ENCODE results near the gene CD58.

Gene CD58

DNA sequence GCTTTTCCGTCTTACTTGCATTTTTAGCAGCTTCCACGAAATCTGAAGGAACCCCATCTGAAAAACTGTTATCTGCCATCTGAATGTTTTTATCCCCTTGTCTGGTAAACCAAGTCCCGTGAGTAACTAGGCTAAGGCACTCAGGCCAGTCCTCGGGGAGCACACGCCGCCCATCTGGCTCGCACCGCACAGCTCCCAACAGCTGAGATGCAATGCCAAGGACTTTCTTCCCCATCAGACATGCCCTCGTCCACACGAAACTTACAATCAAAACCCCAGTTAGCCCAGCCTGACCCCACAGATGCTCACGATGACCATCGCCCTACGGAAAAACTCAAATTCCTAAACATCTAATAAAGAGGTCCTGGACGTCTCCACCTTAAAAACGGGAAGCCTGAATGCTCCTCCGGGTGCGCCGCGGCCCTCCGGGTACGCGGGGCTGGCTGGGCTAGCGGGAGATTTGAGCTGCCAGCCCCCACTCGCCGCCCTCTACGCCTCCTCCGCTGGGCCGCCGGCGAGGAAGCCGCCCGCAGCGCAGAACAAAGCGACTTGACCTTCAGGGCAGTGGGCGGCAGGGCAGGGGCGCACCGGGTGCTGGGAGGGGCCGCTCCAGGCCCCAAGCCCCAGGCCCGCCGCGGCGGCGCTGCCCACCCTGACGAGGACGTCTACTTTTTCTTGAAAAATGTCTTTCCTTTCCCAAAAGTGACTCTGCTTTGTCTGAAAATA is 36.6 kb downstream of the CD58 start:
- Histone ChIP-seq H3F3A (ENCODE audit: insufficient read depth) (no peaks in the 10 kb centered on the region), H2AFZ (ENCODE audit: low read depth, low read length, severe bottlenecking) (no peak overlapping the region), H3K9ac (ENCODE audit: low read length) (no peak overlapping the region), H3K4me2 (ENCODE audit: low read depth, low read length, poor library complexity, severe bottlenecking) (no peak overlapping the region), H3K9me2 (replicated peaks; ENCODE audit: insufficient read depth, low read length) (no peaks in the 10 kb centered on the region), H3K79me2 (ENCODE audit: insufficient read depth, low read length) (no peaks in the 10 kb centered on the region), H4K20me1 (ENCODE audit: low read depth, low read length) (no peaks in the 10 kb centered on the region), H3K4me3 (ENCODE audit: insufficient read depth, low read length, poor library complexity, severe bottlenecking) (no peak overlapping the region), H3K9me3 (ENCODE audit: insufficient read depth, low read length) (no peaks in the 10 kb centered on the region), H3K27me3 (ENCODE audit: low read length) (no peaks in the 10 kb centered on the region), H3K27ac (ENCODE audit: low read depth, low read length) (no peak overlapping the region), H3K36me3 (ENCODE audit: low read length) (no peaks in the 10 kb centered on the region)
- no peak for TF ChIP-seq EZH2phosphoT487 (conservative IDR thresholded peaks at IDR 0.05; ENCODE audit: low read length)
- TF ChIP-seq, protein P1, sequence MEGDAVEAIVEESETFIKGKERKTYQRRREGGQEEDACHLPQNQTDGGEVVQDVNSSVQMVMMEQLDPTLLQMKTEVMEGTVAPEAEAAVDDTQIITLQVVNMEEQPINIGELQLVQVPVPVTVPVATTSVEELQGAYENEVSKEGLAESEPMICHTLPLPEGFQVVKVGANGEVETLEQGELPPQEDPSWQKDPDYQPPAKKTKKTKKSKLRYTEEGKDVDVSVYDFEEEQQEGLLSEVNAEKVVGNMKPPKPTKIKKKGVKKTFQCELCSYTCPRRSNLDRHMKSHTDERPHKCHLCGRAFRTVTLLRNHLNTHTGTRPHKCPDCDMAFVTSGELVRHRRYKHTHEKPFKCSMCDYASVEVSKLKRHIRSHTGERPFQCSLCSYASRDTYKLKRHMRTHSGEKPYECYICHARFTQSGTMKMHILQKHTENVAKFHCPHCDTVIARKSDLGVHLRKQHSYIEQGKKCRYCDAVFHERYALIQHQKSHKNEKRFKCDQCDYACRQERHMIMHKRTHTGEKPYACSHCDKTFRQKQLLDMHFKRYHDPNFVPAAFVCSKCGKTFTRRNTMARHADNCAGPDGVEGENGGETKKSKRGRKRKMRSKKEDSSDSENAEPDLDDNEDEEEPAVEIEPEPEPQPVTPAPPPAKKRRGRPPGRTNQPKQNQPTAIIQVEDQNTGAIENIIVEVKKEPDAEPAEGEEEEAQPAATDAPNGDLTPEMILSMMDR (IDR thresholded peaks at IDR 0.05; ENCODE audit: insufficient read depth, low read length, poor library complexity, severe bottlenecking): no peak

DNA sequence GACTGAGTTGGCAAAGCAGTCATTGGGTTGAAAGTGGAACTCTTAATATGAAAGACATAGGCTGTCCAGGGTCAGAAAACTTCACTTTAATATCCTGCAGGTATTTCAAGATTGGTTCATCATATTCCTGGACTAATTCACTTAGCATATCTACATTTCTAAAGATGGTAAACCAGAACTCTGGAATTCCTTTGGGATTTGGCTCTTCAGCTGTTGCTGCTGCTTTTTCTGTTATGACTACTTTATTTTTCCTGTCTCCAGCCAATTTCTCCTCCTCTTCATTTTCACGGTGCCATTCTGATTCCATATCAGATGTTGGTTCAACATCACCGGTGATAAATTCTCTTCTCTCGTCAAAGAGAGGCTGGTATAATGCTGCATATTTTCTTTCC is 37.4 kb downstream of the CD58 start:
- H3K36me3 ChIP-seq (ENCODE audit: low read length): no peaks in the 10 kb centered on the region
- no peak for TF ChIP-seq EZH2phosphoT487 (conservative IDR thresholded peaks at IDR 0.05; ENCODE audit: low read length)
- TF ChIP-seq, protein P1 (IDR thresholded peaks at IDR 0.05; ENCODE audit: insufficient read depth, low read length, poor library complexity, severe bottlenecking): no peak
- no peak overlapping the region for H3K27ac ChIP-seq (ENCODE audit: low read depth, low read length)
- no peaks in the 10 kb centered on the region for H4K20me1 ChIP-seq (ENCODE audit: low read depth, low read length)
- H3K79me2 ChIP-seq (ENCODE audit: insufficient read depth, low read length): no peaks in the 10 kb centered on the region
- no peak overlapping the region for H3K9ac ChIP-seq (ENCODE audit: low read length)
- H3K27me3 ChIP-seq (ENCODE audit: low read length): no peaks in the 10 kb centered on the region
- no peaks in the 10 kb centered on the region for H3F3A ChIP-seq (ENCODE audit: insufficient read depth)
- no peak overlapping the region for H3K4me2 ChIP-seq (ENCODE audit: low read depth, low read length, poor library complexity, severe bottlenecking)
- no peak overlapping the region for H3K4me3 ChIP-seq (ENCODE audit: insufficient read depth, low read length, poor library complexity, severe bottlenecking)
- no peaks in the 10 kb centered on the region for H3K9me2 ChIP-seq (replicated peaks; ENCODE audit: insufficient read depth, low read length)
- H2AFZ ChIP-seq (ENCODE audit: low read depth, low read length, severe bottlenecking): no peak overlapping the region
- H3K9me3 ChIP-seq (ENCODE audit: insufficient read depth, low read length): no peaks in the 10 kb centered on the region

DNA sequence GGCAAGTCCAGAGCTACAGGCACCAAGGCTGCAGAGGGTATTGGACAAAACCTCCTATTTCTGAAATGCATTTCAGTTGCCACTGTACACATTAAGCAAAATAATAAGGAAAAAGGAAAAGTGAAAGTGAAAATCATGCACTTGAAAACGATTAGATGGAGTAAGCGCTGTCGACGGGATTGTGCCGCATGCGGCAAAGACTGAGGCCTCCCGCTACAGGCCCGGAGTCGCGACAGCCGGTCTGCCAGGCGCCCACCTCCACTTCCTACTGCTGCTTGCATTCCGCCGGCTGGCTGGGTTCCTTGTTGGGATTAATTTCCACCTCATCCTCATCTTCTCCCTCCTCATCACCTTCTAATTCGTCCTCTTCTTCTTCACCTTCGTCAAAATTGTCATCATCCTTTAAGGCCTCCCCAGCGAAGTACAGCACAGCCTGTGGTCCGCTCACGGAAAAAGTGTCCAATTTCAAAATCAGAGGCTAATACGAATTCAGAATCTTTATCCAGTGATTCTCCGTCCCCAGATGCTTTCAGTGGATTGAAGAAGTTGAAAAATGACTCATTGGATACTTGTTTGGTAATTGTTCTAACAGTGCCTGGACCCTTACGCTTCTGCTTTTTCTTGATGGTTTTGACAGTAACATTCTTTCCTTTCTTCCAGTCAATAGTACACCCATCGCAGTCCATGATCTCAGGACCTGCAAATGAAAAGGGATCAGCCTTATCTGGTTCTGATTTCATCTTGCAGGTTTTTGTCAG is 38.0 kb downstream of the CD58 start:
- Histone ChIP-seq H2AFZ (ENCODE audit: low read depth, low read length, severe bottlenecking) (no peak overlapping the region), H3K9me3 (ENCODE audit: insufficient read depth, low read length) (no peaks in the 10 kb centered on the region), H3K4me2 (ENCODE audit: low read depth, low read length, poor library complexity, severe bottlenecking) (no peak overlapping the region), H3K27me3 (ENCODE audit: low read length) (no peaks in the 10 kb centered on the region), H3K27ac (ENCODE audit: low read depth, low read length) (no peak overlapping the region), H3K36me3 (ENCODE audit: low read length) (no peaks in the 10 kb centered on the region), H3F3A (ENCODE audit: insufficient read depth) (no peaks in the 10 kb centered on the region), H3K9ac (ENCODE audit: low read length) (no peak overlapping the region), H3K4me3 (ENCODE audit: insufficient read depth, low read length, poor library complexity, severe bottlenecking) (no peak overlapping the region), H4K20me1 (ENCODE audit: low read depth, low read length) (no peaks in the 10 kb centered on the region), H3K9me2 (replicated peaks; ENCODE audit: insufficient read depth, low read length) (no peaks in the 10 kb centered on the region), H3K79me2 (ENCODE audit: insufficient read depth, low read length) (no peaks in the 10 kb centered on the region)
- TF ChIP-seq, protein P1 (IDR thresholded peaks at IDR 0.05; ENCODE audit: insufficient read depth, low read length, poor library complexity, severe bottlenecking): no peak
- no peak for TF ChIP-seq EZH2phosphoT487 (conservative IDR thresholded peaks at IDR 0.05; ENCODE audit: low read length)
